ENCODE measurements around the gene CD2BP2.

The CD2BP2 gene

DNA sequence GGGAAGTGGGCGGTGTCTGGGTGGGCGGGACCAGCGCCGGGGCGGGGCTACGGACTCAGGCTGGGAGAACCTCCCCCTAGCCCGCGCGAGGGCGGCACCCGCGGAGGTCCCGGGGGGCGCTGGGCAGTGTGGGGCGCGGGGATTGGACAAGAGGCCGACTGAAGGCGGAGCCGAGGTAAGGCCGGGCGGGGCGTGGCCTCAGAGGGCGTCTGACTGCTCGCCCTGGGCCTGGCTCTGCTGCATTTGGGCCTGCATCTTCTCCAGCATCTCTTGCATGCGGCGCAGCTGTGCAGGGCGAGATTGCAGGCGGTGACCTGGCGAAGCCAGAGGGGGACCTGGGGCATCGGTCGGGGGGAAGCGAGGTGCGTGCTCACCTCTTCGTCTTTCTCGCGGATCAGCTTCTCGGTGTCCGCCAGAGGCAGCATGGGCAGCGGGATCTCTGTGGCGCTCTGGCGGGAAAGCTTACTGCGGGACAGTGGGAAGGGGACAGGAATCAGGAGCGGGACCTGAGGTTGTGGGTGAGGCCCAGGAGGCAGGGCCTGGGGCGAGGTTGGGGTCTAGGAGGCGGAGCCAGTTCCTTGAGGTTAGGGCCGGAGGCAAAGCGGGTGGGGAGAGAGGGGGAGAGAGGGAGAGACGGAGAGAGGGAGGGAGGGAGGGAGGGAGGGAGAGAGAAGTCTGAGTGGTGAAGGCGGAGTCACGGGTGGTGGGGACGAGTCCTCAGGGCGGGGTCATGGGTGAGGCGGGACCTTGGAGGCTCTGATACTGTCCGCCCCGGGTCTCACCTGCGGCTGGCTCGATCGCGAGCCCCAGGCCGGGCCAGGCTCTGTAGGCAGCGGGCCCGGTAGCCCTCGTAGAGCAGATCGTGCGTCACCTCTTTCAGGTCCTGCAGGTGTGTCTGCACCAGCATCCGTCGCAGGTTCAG is 23.4 kb upstream of the CD2BP2 start:
- peak; percentile 99 for DNase-seq (ENCODE audit: low read depth)

DNA sequence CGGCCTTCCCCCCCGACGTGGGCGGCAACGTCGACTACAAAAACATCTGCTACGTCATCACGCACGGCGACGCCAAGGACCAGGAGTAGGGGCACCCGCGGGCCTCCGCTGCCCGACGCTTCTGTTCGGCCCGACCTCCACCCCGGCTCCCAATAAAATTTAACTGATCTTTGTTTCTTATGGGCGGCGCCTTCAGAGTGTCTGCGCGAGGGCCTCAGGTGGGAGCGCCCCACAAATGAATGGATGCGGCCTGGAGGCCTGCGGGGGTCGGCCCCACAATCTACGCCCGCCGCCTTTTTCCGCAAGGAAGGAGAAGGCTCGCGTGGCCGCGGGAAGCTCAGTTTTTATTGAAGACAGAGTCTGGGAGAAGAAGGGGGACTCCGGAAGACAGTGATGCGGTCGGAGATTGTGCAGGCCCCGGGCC is 22.7 kb upstream of the CD2BP2 start:
- peak; percentile 86 for DNase-seq (ENCODE audit: low read depth)

DNA sequence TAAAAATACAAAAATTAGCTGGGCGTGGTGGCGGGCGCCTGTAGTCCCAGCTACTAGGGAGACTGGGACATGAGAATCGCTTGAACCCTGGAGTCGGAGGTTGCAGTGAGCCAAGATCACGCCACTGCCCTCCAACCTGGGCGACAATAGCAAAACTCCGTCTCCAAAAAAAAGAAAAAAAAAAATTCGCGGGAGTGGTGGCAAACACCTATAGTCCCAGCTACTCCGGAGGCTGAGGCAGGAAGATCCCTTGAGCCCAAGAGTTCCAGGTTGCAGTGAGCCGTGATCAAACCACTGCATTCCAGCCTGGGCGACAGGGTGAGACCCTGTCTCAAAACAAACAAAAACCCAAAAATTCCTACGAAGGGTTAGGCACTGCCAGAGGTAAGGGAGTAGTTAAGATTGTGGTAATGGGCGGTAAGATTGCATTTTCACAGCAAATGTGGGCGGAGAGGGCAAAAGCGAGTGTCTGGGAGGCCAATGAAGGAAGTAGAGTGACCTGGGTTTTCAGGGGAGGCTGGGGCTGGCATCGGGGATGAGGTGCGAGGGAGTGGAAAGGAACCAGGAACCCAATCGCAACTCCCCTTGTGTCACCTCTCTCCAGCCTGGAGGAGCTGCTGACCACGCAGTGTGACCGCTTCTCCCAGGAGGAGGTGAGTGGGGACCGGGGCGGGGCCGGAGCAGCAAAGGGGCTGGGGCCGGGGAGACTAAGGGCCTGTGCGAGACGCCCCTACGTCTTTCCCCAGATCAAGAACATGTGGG is 22.1 kb upstream of the CD2BP2 start:
- DNase-seq (ENCODE audit: low read depth), result no peak

DNA sequence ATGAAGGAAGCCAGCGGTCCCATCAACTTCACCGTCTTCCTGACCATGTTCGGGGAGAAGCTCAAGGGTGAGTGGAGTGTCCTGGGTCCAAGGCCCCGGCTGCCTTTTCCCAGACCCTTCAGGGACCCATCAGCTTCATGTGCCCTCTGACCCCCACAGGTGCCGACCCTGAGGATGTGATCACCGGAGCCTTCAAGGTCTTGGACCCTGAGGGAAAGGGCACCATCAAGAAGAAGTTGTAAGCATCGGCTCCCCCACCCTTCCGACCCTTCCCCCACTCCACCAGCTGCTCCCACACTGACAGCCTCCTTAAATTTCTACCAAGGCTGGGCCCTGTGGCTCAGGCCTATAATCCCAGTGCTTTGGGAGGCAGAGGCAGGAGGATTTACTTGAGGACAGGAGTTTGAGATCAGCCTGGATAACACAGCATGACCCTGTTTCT is 21.4 kb upstream of the CD2BP2 start:
- no peak for DNase-seq (ENCODE audit: low read depth)

DNA sequence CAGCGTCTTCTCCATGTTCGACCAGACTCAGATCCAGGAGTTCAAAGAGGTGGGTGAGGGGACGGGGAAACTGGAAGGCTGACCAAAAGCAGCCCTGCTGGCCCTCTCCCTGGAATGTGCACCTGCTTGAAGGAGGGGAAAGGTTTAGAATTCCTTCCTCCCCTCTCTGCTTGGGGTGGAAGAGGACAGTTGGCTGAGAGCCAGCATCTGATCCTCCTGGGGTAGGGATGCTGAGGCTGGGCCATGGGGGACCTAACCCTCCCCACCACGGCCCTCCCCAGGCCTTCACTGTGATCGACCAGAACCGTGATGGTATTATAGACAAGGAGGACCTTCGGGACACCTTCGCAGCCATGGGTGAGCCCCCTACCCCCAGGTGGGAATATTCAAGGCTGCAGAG is 20.8 kb upstream of the CD2BP2 start:
- DNase-seq (ENCODE audit: low read depth), result no peak

DNA sequence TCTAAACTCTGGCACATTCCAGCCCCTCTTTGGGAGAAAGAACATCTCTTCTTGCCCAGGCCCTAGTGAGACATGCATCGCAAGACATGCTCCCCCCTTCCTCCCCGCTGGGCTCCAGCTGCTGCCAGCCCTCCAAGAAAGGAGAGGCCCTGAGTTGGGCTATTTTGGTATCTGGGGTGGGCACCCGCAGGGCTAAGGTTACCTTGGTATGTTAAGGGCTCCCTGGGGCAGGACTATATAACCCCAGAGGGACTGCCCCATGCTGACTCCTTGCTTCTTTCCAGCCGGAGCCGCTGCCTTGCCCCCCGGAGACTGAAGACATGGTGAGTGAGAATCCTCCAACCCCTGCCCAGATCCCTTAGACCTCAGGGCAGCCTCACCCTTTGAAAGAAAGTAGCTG is 19.4 kb upstream of the CD2BP2 start, which contains the start of gene MYL11:
Gene MYL11, plus strand, starts transcription at position 265 of the 400 bp plus-strand sequence. Its CDS starts 56 bp downstream, at position 321.
- DNase-seq (ENCODE audit: low read depth), result no peak

DNA sequence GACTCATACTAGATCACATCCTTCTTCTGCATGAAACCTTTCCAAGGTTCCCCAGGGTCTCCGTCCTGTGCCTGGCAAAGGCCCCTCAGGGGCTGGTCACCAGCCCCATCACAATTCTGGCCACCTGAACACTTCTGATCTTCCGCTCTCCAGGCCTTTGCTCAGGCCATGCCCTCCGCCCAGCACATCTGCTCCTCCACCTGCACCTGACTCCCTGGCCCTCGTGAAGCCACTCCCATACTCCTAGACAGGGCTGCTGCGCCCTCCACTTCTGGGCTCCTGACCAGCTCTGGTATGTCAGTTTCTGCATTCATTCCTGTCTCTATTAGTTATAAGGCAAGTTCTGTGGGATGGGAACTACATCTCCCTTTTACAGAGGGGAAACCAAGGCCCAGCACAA is 17.6 kb upstream of the CD2BP2 start:
- DNase-seq (ENCODE audit: low read depth), result no peak

DNA sequence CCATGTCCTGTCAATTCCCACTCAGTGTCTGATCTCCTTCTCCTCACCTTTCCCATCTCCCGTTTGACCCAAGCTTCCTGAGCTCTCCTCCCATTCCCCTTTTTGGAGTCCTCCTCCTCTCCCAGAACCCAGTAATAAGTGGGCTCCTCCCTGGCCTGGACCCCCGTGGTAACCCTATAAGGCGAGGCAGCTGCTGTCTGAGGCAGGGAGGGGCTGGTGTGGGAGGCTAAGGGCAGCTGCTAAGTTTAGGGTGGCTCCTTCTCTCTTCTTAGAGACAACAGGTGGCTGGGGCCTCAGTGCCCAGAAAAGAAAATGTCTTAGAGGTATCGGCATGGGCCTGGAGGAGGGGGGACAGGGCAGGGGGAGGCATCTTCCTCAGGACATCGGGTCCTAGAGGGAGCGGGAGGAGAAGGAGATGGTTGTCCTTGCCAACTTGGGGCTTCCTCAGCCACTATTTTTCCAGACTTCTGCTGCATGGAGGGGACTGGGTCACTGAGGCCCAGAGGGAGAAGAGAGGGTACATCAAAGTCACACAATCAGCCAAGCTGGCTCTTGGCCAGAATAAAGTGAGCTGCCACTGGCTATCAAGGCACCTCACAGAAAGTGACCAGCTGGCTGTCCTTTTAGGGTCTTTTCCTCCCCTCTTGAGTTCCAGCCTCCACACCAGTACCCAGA is 17.1 kb upstream of the CD2BP2 start:
- no peak for DNase-seq (ENCODE audit: low read depth)

DNA sequence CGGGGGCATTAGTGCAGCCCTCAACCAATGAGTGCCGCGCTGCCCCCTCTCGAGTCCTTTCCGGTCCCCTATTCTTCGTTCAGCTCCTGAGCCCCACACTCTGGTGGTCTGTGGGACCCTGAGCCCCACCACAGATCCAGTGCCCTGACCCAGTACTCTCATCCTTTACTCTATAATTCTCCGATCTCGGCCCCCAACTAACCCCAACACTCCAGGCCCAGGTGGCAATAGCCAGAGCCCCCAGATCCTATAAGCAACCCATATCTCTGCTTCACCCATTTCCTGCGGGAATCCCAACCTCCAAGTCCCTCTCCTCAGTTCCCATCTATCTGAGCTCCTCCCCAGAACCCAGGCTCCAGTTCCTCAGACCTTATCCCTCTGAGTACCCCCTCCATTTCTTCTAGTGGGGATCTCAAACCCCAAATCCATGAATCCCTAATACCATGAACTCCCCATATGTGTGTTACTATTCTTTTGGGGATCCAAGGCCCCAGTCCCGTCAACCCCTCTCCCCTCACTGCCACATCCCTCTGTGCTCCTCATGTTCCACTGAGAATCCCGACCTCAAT is 16.2 kb upstream of the CD2BP2 start:
- no peak for DNase-seq (ENCODE audit: low read depth)

DNA sequence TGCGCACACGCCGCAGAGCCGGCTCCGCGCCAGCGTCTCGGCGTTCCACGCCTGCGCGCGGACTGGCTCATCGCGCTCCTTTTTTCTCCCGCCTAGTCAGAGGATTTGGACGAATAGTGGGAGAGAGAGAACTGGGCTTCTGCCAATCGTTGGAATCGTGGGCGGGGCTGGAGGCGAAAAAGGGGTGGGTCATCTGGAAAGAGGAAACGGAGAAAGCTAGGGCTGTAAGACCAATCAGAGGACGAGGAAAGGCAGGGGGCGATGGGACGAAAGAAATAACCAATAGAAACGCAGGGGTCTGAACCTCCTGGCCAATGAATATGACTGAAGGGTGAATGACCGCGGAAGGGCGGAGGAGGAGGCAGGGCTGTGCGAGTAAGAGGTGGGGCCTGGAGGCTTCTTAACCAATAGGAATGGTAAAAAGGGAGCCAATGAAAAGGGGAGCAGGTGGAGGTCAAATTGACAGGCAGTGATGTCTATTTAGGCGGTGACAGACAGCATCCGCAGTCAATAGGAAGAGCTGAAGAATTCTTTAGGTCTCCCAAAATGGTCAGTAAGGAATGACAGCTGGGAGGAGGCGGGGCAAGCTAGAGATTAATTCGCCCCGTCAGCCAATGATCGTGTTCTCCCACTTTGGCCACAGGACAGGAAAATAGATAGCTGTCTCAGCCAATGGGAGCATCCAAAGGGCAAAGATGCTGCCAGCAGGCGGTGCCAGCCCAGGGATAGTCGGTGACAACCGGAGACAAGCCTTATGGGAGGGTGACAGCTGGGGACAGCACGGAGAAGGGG is 15.5 kb upstream of the CD2BP2 start, which contains the start of gene TBC1D10B:
Gene TBC1D10B, minus strand, starts transcription at position 39 of the 792 bp plus-strand sequence. CDS start 311 bp downstream, outside the sequence.
- peak; percentile 99 for DNase-seq (ENCODE audit: low read depth)

DNA sequence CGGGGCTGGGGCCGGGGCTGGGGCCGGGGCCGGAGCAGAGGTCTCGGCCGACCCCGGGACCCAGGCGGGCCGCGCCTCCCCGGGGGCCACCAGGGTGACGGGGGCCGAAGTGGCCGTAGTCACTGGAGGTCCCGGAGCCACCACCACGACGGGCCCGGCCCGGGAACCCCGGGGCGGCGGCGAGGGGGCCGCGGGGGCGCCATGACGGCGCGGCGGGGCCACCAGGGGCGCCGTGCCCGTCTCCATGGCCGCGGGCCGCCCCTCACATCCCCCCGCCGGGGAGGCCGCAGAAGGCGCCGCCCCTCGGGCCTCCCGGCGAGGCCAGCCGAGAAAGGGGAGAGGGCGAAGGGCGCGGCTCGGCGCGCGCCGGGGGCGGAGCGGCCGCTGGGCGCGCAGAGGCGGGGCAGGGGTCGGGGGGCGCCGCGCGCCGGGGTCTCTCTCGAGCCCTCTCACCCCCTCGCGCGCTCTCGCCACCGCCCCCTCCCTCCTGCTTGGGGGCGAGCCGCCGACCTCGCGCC is 14.9 kb upstream of the CD2BP2 start:
- DNase-seq (ENCODE audit: low read depth), result no peak

DNA sequence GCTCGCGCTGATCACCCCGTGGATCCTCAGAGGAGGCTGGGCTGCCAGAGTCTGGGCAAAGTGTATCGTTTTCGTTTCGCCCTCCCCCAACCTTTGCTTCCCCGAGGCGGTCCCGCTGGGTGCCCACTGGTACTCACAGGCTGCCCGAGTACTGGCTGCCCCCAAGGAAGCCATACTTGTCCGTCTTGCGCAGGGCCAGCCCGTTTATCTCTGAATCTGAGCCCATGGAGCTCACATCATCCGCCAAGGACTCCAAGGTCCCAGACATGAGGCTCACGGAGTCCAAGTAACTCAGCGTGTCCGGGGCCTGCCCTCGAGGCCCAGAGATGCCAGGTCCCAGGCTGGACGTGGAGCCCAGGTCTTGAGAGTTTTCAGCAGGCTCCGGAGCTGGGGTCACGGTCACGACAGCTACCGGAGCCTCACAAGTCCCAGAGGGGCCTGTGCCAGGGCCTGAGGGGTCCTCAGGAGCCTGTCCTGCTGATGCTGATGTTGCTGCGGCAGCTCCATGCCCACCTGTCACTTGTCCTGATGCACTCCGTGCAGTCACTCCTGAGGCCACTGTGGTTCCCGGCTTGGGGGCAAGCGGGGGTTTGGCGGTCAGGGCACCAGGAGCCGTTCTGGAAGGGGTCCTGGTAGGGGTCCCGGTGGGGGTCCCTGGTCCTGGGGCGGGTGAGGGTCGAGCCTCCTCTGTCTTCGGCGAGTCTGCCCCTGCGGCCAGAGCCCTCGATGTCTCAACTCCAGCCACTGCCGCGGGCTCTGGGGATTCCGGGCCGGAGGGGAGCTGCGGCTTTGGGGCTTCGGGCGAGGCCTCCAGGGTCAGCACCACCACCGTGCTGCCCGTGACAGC is 14.2 kb upstream of the CD2BP2 start:
- no peak for DNase-seq (ENCODE audit: low read depth)

DNA sequence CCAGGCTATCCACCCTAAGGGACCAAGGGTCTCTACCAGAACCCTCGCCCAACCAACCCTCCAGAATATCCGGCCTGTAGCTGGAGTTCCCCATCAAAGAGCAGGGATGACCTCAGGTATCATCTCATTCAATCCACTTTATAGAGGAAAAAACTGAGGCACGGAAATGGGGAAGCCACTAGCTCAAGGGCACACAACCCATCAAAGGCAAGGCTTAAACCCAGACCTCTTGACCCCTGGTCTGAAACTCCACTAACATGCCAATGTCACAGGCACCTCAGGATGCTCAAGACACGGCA is 13.6 kb upstream of the CD2BP2 start:
- DNase-seq (ENCODE audit: low read depth), result no peak

DNA sequence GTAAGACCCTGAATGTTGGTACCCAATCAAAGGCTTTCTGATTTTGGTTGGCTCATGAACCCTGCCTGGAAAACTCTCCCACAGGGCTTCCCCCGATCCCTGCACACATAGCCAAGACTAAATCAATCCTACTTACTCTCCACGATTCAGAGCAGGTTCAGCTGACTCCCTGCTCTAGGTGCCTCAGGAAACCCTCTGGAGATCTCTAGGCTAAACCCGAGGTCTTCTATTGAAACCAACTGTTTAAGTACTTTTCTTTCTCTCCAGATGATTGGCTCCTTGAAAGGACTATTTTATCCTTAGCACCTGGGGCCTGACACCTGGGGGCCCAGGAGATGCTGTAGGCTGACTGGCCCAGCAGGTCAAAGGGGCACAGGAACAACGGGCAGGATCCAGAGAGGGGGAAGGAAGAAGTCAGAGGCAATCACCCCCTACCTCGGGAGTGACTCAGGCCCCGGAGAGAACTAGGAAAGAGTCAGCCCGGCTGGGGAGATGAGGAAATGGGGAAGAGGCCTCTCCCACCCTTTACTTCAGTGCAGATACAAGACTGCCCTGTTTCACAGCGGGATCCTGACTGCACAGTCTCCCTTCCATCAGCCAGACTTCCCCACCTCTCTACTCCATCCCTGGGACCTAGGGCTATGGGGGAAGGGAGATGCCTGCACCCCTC is 13.1 kb upstream of the CD2BP2 start:
- no peak for DNase-seq (ENCODE audit: low read depth)

DNA sequence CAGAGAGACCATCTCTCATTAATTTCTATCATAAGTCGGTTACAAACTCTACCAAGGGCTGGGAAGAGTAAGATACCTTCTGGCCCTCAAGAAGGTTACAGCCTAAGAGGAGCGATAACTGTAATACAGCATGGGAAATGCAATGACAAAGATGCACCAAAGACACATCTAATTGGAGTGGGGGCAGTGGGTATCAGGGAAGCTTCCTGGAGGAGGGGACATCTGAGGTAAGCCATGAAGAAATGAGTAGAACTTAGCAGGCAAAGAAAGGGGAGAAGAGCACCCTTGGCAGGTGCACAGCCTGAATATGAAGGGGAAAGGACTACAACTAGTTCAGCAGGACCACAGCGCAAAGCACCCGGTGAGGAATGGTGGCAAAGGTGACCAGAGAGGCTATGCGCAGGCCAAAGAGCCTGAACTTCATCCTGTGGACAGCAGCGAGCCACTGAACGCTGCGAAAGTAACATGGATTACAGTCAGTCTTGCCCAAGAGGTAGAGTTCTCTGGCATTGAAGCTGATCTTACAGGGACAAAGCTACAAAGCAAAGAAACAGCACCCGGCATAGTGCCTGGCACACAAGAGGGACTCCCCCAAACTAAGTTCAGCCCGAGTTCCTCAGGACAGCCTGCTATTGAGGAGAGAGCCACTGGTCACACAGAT is 12.4 kb upstream of the CD2BP2 start:
- DNase-seq (ENCODE audit: low read depth), result no peak

DNA sequence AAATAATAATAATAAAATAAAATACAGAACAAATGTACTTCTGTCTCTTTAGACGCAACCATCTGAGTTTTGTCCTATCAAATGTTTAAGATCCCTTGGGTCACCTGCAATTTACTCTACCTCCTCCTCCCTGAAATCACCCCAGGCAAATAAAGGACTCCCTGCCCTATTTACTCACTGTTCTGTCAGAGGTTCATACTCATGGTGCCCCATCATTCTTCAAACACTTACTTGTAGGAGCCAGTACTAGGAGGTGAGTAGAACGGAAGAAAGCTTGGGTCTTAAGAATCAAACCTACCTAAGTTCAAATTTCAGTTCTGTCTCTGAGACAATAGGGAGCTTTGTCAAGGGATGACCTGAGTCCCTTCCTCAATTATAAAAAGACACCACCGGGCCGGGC is 11.4 kb upstream of the CD2BP2 start:
- no peak for DNase-seq (ENCODE audit: low read depth)

DNA sequence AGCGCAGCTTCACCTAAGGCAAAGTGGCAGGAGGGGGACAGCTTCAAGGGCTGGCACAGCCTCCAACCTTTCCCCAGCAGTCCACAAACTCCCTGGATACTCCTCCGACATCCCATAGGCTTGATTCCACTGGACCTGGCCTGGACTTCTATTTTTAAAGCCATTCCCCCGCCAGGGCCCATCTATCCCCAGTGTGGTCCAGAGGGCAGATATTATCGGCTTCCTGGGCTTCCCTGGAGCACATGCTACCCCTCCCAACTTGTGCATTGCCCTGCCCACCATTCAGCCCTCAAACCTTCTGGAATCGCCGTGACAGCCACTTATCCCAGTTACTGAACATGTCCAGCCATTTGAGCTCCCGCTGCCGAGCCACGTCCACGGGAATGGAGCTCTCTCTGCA is 10.1 kb upstream of the CD2BP2 start:
- no peak for DNase-seq (ENCODE audit: low read depth)

DNA sequence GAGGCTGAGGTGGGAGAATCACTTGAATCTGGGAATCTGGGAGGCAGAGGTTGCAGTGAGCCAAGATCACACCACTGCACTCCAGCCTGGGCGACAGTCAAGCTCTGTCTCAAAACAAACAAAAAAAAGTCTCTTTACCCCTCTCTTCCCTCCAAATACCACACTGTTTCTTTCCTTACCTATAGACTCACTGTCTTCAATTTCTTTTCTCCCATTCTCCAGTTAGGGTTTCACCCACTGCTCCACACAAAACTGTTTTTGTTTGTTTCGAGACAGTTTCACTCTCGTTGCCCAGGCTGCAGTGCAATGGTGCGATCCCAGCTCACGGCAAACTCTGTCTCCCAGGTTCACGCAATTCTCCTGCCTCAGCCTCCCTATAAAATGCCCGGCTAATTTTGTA is 6.1 kb upstream of the CD2BP2 start:
- no peak for DNase-seq (ENCODE audit: low read depth)

DNA sequence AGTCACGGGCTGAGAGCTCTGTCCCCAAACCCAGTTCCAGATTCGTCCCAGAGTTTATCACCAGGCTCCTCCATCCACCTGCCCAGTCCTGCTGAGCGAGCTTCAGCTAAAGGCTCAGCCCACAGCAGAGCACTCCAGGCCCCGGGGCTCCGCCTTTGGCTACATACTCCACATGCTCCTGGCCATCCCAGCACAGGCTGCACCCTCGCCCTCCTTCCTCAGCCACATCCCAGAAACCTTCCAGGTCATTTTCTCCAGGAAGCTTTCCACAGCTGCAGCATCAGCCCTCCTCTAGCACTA is 4.7 kb upstream of the CD2BP2 start:
- no peak for DNase-seq (ENCODE audit: low read depth)

Measured in T follicular helper cell (primary cell).